ENCODE measurements around the gene KRT82.

DNA sequence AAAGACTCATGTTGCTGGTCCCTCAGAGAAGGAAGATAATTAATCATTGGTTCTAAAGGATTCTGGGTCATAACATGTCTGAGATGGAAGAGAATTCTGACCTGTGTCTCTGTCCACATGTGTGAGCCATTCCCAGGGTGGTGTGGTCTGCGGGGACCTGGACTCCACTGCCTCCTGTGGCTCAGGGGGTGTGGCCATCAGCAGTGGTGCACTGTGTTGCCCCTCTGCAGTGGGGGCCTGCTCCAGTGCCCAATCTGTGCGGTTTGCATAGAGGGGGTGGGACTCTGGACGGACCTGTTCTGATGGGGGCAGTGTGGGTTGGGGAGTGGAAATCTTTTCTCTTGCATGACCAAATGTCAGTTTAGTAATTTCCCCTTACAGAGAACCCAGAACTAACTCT, 52.4 kb downstream of the KRT82 start:
- TF ChIP-seq, protein P1, sequence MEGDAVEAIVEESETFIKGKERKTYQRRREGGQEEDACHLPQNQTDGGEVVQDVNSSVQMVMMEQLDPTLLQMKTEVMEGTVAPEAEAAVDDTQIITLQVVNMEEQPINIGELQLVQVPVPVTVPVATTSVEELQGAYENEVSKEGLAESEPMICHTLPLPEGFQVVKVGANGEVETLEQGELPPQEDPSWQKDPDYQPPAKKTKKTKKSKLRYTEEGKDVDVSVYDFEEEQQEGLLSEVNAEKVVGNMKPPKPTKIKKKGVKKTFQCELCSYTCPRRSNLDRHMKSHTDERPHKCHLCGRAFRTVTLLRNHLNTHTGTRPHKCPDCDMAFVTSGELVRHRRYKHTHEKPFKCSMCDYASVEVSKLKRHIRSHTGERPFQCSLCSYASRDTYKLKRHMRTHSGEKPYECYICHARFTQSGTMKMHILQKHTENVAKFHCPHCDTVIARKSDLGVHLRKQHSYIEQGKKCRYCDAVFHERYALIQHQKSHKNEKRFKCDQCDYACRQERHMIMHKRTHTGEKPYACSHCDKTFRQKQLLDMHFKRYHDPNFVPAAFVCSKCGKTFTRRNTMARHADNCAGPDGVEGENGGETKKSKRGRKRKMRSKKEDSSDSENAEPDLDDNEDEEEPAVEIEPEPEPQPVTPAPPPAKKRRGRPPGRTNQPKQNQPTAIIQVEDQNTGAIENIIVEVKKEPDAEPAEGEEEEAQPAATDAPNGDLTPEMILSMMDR (IDR thresholded peaks at IDR 0.05), result no peak
- TF ChIP-seq POLR2A (IDR thresholded peaks at IDR 0.05), result no peak

Measured in lower leg skin (tissue), 3 donors.